GM18505 (cell line): ENCODE measurements around the gene IGFBPL1.
"Not testable (repeated sequence)": the region's sequence is repeated elsewhere in the genome, so short reads cannot be mapped to it uniquely, and the experiment has no call there.

Source experiments
- ATAC-seq: cut with Tn5 transposase; IDR thresholded peaks from one replicate; pipeline ENCODE4 v1.9.1; 2021; ENCODE audit not compliant: unreplicated experiment
- POLR2A ChIP-seq: IDR thresholded peaks from 4 replicates; pipeline ENCODE4 v1.6.1; 2011; ENCODE audit warnings: borderline replicate concordance; ENCODE audit not compliant: insufficient read depth, insufficient read length; ENCODE audit errors: extremely low read depth

The IGFBPL1 gene

DNA sequence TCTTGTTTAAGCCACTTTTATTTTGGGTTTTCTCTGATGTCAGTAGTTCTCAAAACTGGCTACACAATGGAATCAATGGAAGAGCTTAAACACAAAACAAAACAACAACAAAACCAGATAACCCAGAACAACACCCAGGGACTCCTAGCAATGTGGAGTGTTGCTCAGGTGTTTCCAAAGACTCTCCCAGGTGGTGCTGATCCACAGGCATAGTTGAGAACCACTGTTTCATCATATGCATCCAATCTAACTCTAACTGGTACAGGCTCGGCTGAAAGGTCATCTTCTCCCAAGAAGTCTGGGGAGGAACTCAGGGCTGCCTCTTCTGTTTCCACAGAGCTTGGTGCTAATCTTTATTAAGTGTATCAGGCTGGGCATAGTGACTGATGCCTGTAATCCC is 37.2 kb downstream of the IGFBPL1 start:
- no peak for TF ChIP-seq POLR2A
- no peak for ATAC-seq

- no peak for TF ChIP-seq POLR2A
- no peak for ATAC-seq
Observed at GRCh38 chr9:38386319-38386895, 37.8 kb downstream of the IGFBPL1 start.

DNA sequence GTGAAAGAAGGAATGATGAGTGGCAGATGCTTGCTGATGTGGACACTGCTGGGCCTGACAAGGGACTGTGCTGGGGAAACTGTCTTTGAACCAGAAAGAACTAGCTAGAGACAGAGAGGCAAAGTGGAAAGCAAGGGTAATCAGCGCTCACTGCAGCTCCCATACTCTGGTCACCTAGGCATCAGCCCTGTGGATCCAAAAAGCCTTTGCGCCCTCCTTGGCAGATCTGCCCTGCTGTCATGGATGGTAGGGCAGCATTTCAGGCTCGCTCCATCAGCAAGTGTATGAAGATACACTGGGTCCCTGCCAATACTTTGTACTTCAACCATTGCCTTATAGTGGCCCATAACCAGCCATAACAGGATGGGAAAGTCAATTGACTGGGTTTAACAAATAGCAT is 38.4 kb downstream of the IGFBPL1 start:
- TF ChIP-seq POLR2A = no peak
- ATAC-seq = no peak

DNA sequence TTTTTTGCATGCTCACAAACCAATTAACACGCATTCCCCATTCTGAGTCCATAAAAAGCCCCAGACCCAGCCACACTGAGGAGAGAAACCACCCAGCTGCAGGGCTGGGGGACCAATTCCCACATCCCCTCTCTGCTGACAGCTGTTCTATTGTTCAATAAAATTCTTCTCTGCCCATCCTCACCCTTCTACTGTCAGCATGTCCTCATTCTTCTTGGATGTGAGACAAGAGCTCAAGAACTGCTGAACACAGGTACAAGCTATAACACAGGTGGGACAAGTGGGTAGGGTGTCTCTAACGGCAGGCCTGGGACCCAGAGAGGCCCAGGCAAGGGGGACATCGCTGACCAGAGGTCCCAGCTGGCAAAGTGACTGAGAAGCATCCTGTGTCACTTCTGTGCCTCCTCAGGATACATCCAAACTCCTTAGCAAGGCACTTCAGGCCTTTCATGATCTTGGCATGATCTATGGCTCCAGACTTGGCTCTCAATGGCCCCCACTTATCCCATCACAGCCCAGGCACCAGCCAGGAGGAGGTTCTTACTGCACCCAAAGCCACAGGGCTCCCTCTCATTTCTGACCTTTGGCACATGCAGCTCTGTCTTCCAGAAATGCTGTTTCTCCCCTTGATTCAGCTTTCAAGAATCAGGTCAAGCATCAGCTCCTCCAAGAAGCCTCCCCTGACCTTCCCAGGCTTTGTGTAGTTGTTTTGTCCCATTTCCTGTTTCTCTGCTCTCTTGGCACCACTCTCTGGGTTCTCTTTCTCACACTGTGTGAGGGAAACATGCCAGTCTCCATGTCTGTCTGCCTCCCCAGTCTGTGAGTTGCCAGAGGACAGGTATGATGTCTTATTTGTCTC is 39.0 kb downstream of the IGFBPL1 start:
- no peak for ATAC-seq
- TF ChIP-seq POLR2A = no peak

- no peak for ATAC-seq
- TF ChIP-seq POLR2A = no peak
Observed at GRCh38 chr9:38382141-38382540, 42.1 kb downstream of the IGFBPL1 start.

GRCh38 chr9:38380872-38381534 is 43.3 kb downstream of the IGFBPL1 start:
- no peak for ATAC-seq
- TF ChIP-seq POLR2A = no peak

DNA sequence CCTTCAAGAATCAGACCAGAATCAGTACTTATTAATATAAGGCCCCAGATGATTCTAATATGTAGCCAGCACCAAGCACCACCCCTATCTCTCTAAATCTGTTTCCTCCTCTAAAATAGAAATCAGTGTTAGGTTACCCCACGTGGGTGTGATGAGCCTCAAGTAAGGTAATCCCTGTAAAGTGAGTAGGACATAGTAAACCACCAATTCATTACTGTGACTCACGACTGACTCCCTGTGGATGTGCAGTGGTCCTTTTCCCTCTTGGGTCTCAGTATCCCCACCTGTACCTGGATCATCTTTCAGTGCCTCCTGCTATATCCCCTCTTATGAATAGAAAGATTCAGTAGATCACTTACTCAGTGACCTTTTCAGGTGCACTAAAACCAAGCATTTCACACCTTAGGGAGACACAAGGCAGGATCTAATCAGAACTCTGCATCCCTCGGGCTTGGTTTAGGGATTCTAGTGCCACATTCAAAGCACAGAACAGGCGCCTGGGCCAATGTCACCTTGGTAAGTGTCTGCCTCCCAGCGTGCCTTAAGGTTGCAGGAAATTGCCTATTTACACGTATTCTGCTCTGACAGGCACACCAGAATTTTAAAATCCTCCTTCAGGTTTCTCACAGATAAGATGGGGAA is 43.9 kb downstream of the IGFBPL1 start:
- no peak for ATAC-seq
- TF ChIP-seq POLR2A = no peak

DNA sequence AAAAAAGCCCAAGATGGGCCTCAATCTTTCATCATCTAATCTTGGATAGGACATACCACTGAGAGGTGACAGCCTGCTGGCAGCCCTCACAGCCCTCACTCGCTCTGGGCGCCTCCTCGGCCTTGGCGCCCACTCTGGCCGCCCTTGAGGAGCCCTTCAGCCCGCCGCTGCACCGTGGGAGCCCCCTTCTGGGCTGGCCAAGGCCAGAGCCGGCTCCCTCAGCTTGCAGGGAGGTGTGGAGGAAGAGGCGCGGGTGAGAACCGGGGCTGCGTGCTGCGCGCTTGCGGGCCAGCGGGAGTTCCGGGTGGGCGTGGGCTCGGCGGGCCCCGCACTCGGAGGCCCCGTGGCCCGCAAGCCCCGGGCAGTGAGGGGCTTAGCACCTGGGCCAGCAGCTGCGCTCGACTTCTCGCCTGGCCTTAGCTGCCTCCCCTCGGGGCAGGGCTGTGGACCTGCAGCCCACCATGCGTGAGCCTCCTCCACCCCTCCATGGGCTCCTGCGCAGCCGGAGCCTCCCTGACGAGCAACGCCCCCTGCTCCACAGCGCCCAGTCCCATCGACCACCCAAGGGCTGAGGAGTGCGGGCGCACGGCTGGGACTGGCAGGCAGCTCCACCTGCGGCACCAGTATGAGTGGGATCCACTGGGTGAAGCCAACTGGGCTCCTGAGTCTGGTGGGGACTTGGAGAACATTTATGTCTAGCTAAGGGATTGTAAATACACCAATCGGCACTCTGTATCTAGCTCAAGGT is 46.7 kb downstream of the IGFBPL1 start:
- not testable (repeated sequence) for ATAC-seq

GRCh38 chr9:38376021-38376670 is 48.1 kb downstream of the IGFBPL1 start:
- ATAC-seq = no peak

DNA sequence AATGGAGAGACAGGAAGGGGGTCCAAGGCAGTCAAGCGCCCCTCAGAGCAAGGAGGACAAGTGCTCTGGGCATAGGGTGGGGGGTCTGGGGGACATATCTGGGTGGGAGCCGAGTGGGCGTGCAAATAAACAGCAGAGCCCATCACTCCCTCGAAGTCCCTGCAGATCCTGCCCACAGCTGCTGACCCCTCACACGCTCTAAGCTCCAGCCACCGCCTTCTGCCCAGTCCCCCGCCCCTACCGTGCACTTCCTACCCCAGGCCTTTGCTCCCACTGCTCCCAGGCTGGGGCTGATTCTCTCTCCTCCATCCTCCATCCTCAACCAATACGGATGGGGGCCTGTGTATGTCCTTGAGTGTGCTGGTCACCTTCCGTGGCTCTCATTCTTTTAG is 48.7 kb downstream of the IGFBPL1 start:
- no peak for TF ChIP-seq POLR2A
- no peak for ATAC-seq

More at GRCh38 chr9:38376021-38376670, 48.1 kb downstream of the IGFBPL1 start:
- no peak for TF ChIP-seq POLR2A

DNA sequence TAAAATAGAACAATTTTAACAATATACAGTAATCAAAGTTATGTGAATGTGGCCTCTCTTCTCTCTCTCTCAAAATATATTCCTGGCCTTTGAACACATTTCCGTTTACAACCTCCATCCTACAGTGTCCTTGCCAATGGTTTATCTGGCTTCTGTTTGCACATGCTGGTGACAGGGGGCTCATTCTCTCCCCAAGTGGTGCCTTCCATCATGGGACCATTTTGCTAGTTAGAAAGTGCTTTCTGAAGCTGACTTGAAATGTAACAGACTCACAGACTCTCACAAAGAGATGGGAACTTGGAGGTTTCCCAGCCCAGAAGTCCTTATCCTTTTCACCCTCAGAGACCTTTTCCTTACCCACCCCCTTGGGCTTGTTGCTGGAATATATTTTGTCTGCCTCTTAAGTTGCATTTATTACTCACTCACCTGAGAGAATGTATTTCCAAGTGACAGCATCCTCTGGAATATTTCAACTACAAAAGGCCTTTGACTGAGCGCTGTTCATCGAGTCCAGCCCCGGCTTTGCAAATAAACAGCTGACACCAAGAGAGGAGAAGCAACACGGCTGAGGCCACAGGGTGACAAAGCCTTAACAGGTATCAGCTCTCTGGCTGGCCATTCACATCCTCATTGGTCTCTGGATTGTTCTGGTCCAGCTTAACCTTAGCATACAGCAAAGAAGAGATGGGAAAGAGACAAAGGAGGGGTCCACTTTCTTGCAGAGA is 49.2 kb downstream of the IGFBPL1 start:
- no peak for ATAC-seq
- TF ChIP-seq POLR2A = no peak

DNA sequence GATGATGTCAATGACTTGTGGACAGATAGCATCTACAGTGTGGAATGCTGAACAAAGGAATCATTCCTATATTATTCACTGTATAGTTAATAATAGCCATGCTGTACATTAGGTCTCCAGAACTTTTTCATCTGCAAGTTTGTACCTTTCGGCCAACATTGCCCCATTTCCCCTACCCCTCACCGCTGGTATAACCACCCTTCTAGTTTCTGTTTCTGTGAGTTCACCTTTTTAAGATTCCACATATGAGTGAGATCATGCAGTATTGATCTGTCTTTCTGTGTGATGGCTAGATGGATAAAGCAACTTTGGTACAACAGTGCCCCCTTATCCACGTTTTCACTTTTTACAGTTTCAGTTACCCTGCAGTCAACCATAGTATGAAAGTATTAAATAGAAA is 50.6 kb downstream of the IGFBPL1 start:
- TF ChIP-seq POLR2A = no peak
- ATAC-seq = no peak

DNA sequence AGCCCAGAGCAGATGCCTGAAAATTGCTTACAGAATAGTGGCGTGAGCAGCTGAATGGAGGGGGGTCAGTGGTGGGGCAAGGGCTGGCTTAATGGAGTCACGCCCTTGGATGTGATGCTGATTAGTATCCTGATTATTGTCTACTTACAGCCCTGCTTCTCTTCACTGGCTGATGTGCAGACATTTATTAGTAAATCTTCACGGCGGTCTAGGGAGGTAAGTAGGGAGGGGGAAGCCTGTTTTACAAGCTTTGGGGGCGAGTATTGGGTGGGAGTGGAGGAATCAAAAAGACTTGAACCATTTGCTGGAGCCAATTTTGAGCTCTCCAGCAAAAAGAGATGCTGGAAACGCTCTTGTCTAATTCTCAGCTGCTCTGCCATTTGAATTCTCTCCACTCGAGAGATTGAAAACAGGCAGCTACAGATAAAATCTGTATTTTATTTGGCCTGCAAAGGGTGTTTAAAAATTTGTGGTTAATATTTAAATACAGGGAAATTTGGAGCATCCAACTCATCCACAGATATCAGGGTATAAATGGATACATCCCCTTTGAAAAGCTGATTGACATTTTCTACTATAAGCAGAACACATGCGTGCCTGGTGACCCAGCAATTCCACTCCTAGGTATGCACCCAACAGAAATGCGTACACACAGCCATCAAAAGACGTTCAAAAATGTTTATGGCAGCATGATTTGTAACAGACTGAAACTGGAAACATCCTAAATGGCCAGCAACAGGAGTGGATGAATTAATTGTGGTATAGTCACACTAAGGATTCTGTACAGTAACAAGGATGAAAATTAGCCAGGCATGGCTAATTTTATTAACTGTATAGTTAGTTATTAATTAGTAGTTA is 51.3 kb downstream of the IGFBPL1 start:
- no peak for ATAC-seq

More for the DNA sequence above, 51.3 kb downstream of the IGFBPL1 start:
- no peak for TF ChIP-seq POLR2A
